ENCODE data around the gene BTBD2.
"Not testable (repeated sequence)": the region's sequence is repeated elsewhere in the genome, so short reads cannot be mapped to it uniquely, and the experiment has no call there.

Gene BTBD2

DNA sequence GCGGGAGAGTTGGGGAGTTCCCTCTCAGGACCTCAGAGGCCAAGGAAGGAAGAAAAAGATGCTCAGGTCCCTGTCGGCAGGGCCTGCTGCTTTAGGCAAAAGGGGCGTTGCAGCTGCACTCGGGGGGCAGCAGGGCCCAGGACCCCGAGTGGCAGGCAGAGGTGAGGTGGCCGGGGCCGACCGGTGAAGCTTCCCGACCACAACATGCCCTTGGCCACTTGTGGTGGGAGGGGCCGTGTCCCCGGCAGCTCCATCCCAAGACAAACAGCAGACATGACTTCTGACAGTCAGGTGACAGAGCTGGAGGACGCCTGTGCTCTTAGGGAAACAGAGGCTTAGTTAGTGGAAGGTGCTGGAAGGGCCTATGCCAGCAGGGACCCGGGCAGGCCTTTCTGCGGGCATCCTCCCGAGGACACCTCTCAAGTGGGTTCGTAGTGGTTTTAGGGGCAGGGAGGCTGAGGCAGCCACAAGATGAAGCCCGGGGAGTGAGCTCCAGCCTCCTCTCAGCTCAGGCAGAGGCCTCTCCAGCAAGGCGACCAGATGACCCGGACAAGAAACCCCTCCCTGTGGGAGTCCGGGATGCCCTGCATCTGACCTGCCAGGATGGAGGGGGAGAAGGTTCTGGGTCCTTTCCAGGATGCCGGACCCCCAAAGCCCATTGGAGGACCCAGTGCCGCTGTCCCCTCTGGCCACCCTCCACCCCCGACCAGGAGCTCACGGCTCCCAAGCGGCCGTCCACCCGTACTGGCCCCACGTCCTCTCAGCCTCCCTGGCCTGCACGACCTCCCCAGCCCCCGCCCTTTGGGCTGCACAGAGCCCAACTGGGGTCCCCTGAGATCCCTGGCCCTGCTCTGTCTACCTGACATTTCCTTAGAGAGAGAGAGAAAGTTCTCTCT lies 24.2 kb downstream of the BTBD2 start:
- H3K4me3 ChIP-seq (ENCODE audit: low read length), result no peak overlapping the region
- no peak for DNase-seq (ENCODE audit: low read depth, low spot score)

DNA sequence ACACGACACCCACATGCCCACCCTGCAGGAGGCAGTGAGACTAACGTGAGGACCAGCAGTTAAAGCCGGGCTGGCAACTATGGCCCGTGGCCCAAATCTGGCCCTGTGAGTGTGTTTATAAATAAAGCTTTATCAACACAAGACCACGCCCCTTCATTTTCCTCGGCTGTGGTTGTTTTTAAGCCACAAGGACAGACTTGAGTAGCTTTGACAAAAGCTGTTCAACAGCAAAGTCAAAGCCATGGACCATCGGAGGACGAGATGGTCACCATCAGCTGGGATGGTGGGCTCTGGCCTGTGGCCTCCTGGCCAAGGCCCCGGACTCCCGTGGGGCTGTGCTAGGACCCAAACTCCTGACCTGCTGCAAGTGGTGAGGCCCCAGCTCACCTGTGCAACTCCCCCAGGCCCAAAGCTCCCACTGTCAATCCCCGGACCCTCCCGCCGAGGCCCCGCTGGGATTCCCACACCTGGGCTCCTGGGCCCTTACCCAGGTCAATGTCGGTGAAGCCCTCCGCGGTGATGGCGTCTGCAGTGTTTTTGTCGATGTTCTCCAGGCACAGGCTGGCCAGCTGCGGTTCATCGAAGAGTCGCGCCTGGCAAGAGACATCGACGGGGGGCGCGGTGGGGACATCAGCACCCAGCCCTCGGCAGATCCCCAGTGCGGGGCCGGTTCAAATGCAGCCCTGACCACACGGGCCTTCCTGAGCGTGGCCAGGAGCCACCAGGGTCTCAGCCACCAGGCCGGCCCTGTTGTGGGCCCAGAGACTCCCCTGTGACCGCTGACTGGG lies 25.1 kb downstream of the BTBD2 start:
- DNase-seq (ENCODE audit: low read depth, low spot score), result no peak
- no peak overlapping the region for H3K4me3 ChIP-seq (ENCODE audit: low read length)

GRCh38 chr19:1989513-1990229 lies 25.8 kb downstream of the BTBD2 start:
- no peak for DNase-seq (ENCODE audit: low read depth, low spot score)
- H3K4me3 ChIP-seq (ENCODE audit: low read length), result no peak overlapping the region

- not testable (repeated sequence) for DNase-seq (ENCODE audit: low read depth, low spot score); H3K4me3 ChIP-seq (ENCODE audit: low read length)
These were observed 27.1 kb downstream of the BTBD2 start for GRCh38 chr19:1988464-1988863.

- H3K4me3 ChIP-seq (ENCODE audit: low read length), result no peak overlapping the region
- no peak for DNase-seq (ENCODE audit: low read depth, low spot score)
These were observed 28.0 kb downstream of the BTBD2 start for GRCh38 chr19:1987197-1988187.

GRCh38 chr19:1986357-1987162 lies 29.0 kb downstream of the BTBD2 start:
- H3K4me3 ChIP-seq (ENCODE audit: low read length), result no peak overlapping the region
- DNase-seq (ENCODE audit: low read depth, low spot score), result no peak

DNA sequence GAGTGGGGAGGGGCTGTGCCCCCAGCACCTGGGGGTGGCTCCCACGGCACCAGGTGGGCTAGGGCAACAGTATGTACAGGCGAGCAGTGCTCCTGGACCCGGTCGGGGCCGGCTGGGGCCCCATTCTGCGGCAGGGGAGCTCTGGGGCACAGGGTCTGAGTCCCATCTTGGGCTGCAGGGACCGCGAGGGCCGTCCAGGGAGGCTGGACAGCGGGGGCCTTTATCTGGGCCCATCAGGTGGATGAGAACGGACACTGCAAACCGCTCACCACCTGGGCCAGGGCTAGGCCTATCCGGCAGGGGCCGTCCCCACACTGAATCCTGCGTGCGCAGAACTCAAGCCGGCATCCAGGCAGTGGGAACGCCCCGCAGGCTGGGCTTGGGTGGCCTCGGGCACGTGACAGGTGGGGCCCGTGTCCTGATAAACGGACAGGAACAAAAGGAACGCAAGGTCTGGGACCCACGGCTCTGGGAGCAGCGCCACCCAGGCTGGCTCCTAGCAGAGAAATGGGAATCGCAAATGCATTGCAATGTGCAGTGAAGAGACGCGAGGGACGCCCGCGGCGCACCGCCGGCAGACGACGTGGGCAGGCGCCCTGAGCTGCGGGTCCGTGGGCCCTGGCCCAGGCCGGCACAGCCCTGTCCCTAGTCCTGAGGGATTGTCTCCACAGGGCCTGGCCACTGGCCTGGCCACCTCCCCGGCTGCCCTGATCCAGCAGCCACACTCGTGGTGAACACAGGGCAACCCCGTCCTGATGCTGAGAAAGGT lies 29.7 kb downstream of the BTBD2 start:
- no peak overlapping the region for H3K4me3 ChIP-seq (ENCODE audit: low read length)
- no peak for DNase-seq (ENCODE audit: low read depth, low spot score)

GRCh38 chr19:1984357-1984756 lies 31.2 kb downstream of the BTBD2 start:
- no peak overlapping the region for H3K4me3 ChIP-seq (ENCODE audit: low read length)
- DNase-seq (ENCODE audit: low read depth, low spot score), result no peak

- no peak for DNase-seq (ENCODE audit: low read depth, low spot score)
These were observed 34.3 kb downstream of the BTBD2 start for GRCh38 chr19:1981253-1981652.

DNA sequence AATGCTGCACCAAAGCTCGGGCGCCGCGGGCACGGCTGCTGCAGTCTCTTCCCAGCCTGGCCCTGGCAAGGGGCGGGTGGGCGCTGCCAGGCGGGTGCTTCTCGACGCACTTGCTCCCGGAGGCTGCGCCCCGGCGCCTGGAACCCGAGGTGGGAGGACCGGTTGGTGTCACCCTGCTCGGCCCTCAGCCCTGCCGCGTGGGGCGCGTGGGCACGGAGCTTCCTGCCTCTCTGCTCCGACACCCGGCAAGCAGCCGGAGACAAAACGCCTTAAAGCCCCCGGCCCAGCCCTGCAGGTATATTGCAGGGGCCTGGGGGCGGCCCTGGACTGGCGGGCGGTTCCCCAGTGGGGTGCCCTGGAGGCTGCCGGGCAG lies 34.7 kb downstream of the BTBD2 start:
- no peak for DNase-seq (ENCODE audit: low read depth, low spot score)
- H3K4me3 ChIP-seq (ENCODE audit: low read length), result no peak overlapping the region

More at GRCh38 chr19:1981253-1981652, 34.3 kb downstream of the BTBD2 start:
- no peak overlapping the region for H3K4me3 ChIP-seq (ENCODE audit: low read length)

DNA sequence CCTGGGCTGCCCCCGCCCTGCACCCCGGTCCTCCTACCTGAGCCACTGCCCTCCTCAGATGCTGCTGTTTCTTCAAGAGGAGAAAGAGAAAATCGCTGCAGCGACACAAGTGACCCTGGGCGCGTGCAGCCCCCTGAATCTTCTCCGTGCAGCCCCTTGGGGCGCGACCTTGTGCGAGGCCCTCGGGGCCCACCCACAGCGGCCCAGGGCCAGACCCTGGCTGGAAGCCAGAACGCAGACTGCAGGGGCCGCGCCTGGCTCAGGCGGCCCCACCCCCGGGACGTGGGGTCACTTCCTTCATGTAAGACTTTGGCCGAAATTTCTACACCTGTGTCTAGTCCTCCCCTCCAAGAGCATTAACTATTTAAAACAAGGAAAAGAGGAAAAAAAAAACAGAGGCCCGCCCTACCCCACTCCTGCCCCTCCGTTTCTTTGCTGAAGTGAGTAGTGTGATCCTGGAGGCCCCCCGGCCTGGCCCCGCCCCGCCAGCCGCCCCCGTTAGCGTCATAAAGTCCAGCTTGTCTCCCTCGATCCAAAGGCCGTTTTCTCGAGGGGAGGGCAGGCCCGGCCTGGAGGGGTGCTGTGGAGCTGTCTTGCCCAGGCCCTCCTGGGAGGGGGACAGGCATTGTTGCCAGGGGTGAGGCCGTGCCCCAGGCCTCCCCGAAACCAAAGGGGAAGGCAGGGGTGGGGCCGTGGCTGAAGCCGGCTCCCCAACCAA lies 35.3 kb downstream of the BTBD2 start:
- no peak for DNase-seq (ENCODE audit: low read depth, low spot score)

DNA sequence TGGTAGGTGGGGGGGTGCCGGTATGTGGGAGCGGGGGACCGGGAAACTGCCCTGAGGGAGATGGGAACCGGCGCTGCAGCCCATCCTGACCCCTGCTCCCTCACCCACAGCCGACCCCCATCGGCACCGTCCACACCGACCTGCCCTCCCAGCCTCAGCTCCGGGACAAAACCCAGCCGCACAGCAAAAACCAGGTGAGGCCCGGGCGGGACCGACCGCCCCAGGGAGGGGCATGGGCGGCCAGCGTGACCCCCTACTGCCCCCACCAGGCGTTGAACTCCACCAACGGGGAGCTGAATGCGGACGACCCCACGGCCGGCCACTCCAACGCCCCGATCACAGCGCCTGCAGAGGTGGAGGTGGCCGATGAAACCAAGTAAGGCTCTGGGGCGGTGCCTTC lies 35.9 kb downstream of the BTBD2 start:
- H3K4me3 ChIP-seq (ENCODE audit: low read length), result no peak overlapping the region
- DNase-seq (ENCODE audit: low read depth, low spot score), result no peak

More for the DNA sequence above, 35.3 kb downstream of the BTBD2 start:
- H3K4me3 ChIP-seq (ENCODE audit: low read length), result no peak overlapping the region

- H3K4me3 ChIP-seq (ENCODE audit: low read length), result no peak overlapping the region
These were observed 36.5 kb downstream of the BTBD2 start for GRCh38 chr19:1979017-1979416.

DNA sequence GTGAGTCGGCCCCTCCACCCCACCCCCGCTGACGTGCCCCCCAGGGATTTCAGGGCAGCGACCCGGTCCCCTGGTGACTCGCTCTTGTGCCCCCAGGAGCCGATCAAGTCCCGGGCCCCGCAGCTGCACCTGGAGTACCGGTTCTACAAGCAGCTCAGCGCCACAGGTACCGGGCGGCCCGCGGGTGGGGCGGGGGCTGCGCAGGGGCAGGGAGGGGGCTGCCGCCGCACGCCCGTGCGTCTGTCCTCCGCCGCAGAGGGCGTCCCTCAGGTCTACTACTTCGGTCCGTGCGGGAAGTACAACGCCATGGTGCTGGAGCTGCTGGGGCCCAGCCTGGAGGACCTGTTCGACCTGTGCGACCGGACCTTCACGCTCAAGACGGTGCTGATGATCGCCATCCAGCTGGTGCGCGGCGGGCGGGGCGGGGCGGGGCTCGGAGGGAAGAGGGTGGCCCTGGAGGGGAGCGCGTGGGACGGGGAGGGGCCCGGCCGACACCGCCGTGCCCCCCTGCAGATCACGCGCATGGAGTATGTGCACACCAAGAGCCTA lies 37.1 kb downstream of the BTBD2 start:
- no peak for DNase-seq (ENCODE audit: low read depth, low spot score)
- no peak overlapping the region for H3K4me3 ChIP-seq (ENCODE audit: low read length)

More at GRCh38 chr19:1979017-1979416, 36.5 kb downstream of the BTBD2 start:
- no peak for DNase-seq (ENCODE audit: low read depth, low spot score)

- no peak for DNase-seq (ENCODE audit: low read depth, low spot score)
- H3K4me3 ChIP-seq (ENCODE audit: low read length), result no peak overlapping the region
These were observed 38.4 kb downstream of the BTBD2 start for GRCh38 chr19:1977120-1977519.

- no peak overlapping the region for H3K4me3 ChIP-seq (ENCODE audit: low read length)
- DNase-seq (ENCODE audit: low read depth, low spot score), result no peak
These were observed 40.4 kb downstream of the BTBD2 start for GRCh38 chr19:1975162-1975480.
